ENCODE results near the gene SAMD15.

GRCh38 chr14:77369285-77369684 lies 7.9 kb upstream of the SAMD15 start:
- TF ChIP-seq CTCF (IDR thresholded peaks at IDR 0.05) = no peak
- no peak for TF ChIP-seq EZH2 (IDR thresholded peaks at IDR 0.05; ENCODE audit: borderline replicate concordance, insufficient read depth, low read depth, low read length, poor library complexity, severe bottlenecking)

Data from B cell (primary cell).